ENCODE measurements around the gene TRMT5. TPM values are rescaled to one million over a fixed set of nuclear protein-coding genes. Genes with fewer than 3 reads are reported as not detected.
A peak's percentile ranks its signal among the peaks of the same experiment; 100 is the strongest.

Gene TRMT5
- total and polyA plus RNA-seq, 2 donors from 2014 or later = 5.6 to 17.5 TPM

DNA sequence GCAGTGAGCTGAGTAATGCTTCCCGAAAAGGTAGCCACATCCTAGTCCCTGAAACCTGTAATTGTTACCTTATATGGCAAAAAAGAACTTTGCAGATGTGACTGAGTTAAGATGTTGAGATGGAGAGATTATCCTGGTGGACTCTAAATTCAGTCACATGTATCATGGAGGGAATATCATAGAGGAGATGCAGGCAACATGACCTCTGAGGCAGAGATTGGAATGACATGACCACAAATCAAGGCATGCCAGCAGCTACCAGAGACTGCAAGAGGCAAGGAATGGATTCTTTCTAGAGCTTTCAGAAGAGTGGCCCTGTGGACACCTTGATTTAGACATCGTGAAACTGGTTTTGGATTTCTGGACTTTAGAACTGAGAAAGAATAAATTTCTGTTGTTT is 18.7 kb upstream of the TRMT5 start:
- H3K27me3 ChIP-seq (ENCODE audit: control insufficient read depth, insufficient read depth, low read length) = no peaks in the 10 kb centered on the region
- intact Hi-C loops (cut with DNase I) = no loop called here

DNA sequence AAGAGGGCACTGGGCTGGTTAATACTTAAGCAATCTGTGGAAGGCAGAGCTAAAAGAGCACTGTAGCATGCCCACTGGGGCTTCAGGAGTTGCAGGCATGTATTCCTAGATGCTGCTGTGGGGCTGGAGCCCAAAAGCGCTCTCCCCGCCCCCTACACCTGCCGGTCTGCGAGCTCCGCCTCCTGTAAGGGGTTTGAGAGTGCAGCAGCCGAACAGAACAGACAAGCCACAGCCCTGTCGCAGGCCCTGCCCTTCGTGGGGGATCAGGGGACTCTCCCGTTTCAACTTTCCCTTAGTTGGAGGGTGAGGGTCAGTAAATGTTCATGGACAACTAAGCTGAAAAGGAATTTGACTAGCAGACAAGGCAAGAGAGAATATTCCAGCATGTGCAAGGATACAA is 17.7 kb upstream of the TRMT5 start:
- H3K9me3 ChIP-seq (ENCODE audit: control insufficient read depth in 2 of 3, insufficient read depth in 1 of 3, low read length in 3 of 3) = no peaks in the 10 kb centered on the region
- DNase-seq (peak in 1 of 5 donors; percentile 52), FAIRE-seq (no peak)
- no peak for TF ChIP-seq CTCF (IDR thresholded peaks at IDR 0.05; ENCODE audit: borderline replicate concordance, extremely low read depth, insufficient read depth)
- H3K4me3 ChIP-seq (ENCODE audit: low read length in 3 of 3) = no peak overlapping the region
- no peak overlapping the region for H3K9ac ChIP-seq (ENCODE audit: low read length in 3 of 3)
- no peak overlapping the region for H3K27ac ChIP-seq (ENCODE audit: low read depth in 2 of 2, low read length in 2 of 2)
- no peaks in the 10 kb centered on the region for H3K36me3 ChIP-seq (ENCODE audit: control insufficient read depth in 2 of 3, insufficient read depth in 3 of 3, low read length in 3 of 3)
- H3K27me3 ChIP-seq (ENCODE audit: control insufficient read depth, insufficient read depth, low read length) = no peaks in the 10 kb centered on the region
- intact Hi-C loops (cut with DNase I) = no loop called here
- no peaks in the 10 kb centered on the region for H3K4me1 ChIP-seq (ENCODE audit: control insufficient read depth in 2 of 3, insufficient read depth in 2 of 3, low read depth in 1 of 3, low read length in 3 of 3)

More for the DNA sequence above, 18.7 kb upstream of the TRMT5 start:
- no peak overlapping the region for H3K9ac ChIP-seq (ENCODE audit: low read length in 3 of 3)
- no peak for TF ChIP-seq CTCF (IDR thresholded peaks at IDR 0.05; ENCODE audit: borderline replicate concordance, extremely low read depth, insufficient read depth)
- no peaks in the 10 kb centered on the region for H3K36me3 ChIP-seq (ENCODE audit: control insufficient read depth in 2 of 3, insufficient read depth in 3 of 3, low read length in 3 of 3)
- no peak for FAIRE-seq
- H3K9me3 ChIP-seq (ENCODE audit: control insufficient read depth in 2 of 3, insufficient read depth in 1 of 3, low read length in 3 of 3) = no peaks in the 10 kb centered on the region
- no peak overlapping the region for H3K4me3 ChIP-seq (ENCODE audit: low read length in 3 of 3)
- no peak overlapping the region for H3K27ac ChIP-seq (ENCODE audit: low read depth in 2 of 2, low read length in 2 of 2)
- H3K4me1 ChIP-seq (ENCODE audit: control insufficient read depth in 2 of 3, insufficient read depth in 2 of 3, low read depth in 1 of 3, low read length in 3 of 3) = no peaks in the 10 kb centered on the region
- no peak for DNase-seq

DNA sequence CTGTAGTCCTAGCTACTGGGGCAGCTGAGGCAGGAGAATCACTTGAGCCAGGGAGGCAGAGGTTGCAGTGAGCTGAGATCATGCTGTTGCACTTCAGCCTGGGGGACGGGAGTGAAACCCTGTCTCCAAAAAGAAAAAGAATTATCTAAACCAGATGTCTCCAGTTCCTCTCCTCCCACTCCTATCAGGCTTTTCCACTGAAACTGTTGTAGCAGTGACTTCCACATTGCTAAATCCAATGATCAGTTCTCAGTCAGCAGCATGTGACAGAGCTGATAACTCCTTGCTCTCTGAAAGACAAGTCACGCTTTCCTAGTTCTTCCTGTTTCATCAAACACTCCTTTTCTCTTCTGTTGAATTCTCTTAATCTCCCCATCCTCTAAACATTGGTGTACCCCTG is 8.7 kb upstream of the TRMT5 start:
- DNase-seq (no peak), FAIRE-seq (no peak)
- intact Hi-C loops (cut with DNase I) = no loop called here
- Histone ChIP-seq H3K9me3 (ENCODE audit: control insufficient read depth in 2 of 3, insufficient read depth in 1 of 3, low read length in 3 of 3) (no peaks in the 10 kb centered on the region), H3K4me1 (ENCODE audit: control insufficient read depth in 2 of 3, insufficient read depth in 2 of 3, low read depth in 1 of 3, low read length in 3 of 3) (no peaks in the 10 kb centered on the region), H3K27ac (ENCODE audit: low read depth in 2 of 2, low read length in 2 of 2) (no peak overlapping the region), H3K36me3 (ENCODE audit: control insufficient read depth in 2 of 3, insufficient read depth in 3 of 3, low read length in 3 of 3) (peaks cover 0 to 20% (median 13%) of the 10 kb centered on the region in 3 donors), H3K9ac (ENCODE audit: low read length in 3 of 3) (no peak overlapping the region), H3K27me3 (ENCODE audit: control insufficient read depth, insufficient read depth, low read length) (no peaks in the 10 kb centered on the region), H3K4me3 (ENCODE audit: low read length in 3 of 3) (no peak overlapping the region)
- no peak for TF ChIP-seq CTCF (IDR thresholded peaks at IDR 0.05; ENCODE audit: borderline replicate concordance, extremely low read depth, insufficient read depth)

DNA sequence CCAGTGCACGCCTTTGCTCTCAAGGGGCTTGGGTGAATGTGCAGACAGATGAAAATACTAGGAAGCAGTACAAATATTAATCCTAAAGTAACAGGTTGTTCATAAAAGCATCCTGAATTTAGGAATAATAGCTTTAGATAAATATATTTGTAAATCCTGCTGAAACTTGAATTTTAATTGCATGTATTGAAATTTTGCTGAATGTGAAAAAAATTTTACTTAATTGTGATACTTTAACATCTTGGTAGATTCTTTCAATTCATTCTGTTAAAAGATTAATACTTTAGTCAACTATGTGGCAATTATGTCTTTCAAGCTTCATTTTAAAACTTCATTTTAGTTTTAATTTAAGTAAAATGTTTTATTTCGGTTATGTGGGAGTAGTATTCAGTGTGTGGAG is 5.6 kb upstream of the TRMT5 start:
- H3K4me1 ChIP-seq (ENCODE audit: control insufficient read depth in 2 of 3, insufficient read depth in 2 of 3, low read depth in 1 of 3, low read length in 3 of 3) = peaks cover 0 to 8% (median 6%) of the 10 kb centered on the region in 3 donors
- peaks cover 0 to 14% (median 13%) of the 10 kb centered on the region in 3 donors for H3K36me3 ChIP-seq (ENCODE audit: control insufficient read depth in 2 of 3, insufficient read depth in 3 of 3, low read length in 3 of 3)
- FAIRE-seq (no peak), DNase-seq (no peak)
- H3K27me3 ChIP-seq (ENCODE audit: control insufficient read depth, insufficient read depth, low read length) = no peaks in the 10 kb centered on the region
- no peak for TF ChIP-seq CTCF (IDR thresholded peaks at IDR 0.05; ENCODE audit: borderline replicate concordance, extremely low read depth, insufficient read depth)
- intact Hi-C loops (cut with DNase I) = no loop called here
- no peak overlapping the region for H3K9ac ChIP-seq (ENCODE audit: low read length in 3 of 3)
- no peak overlapping the region for H3K27ac ChIP-seq (ENCODE audit: low read depth in 2 of 2, low read length in 2 of 2)
- H3K4me3 ChIP-seq (ENCODE audit: low read length in 3 of 3) = no peak overlapping the region
- H3K9me3 ChIP-seq (ENCODE audit: control insufficient read depth in 2 of 3, insufficient read depth in 1 of 3, low read length in 3 of 3) = no peaks in the 10 kb centered on the region
